K562 (cell line): ENCODE measurements around the gene AGAP3. TPM values are rescaled to one million over a fixed set of nuclear protein-coding genes. Genes with fewer than 3 reads are reported as not detected.

ENCODE experiments used
- ATAC-seq: fragments of 200-7000 bp; cut with Tn5 transposase; 3 replicates; pipeline ENCODE4 v1.9.1; 2020; ENCODE audit warnings: moderate library complexity
- BruUV-seq: library from RNA; stranded (reverse); fragments of 400-500 nt; replicated peaks from 2 replicates; lab custom pipeline; 2021; lab: Mats Ljungman, UMichigan
- CTCF ChIA-PET: fragments of 300-600 bp; formaldehyde crosslinking; extraction: SDS; loops from one replicate; lab custom pipeline; 2021; ENCODE audit warnings: low intra/inter-chr PET ratio; lab: Yijun Ruan, JAX
- POLR2A ChIA-PET: fragments of 300-600, 350-650 bp; sonication (Branson Sonifier 250); formaldehyde crosslinking; extraction: SDS; loops from one replicate; lab custom pipeline; 2021; ENCODE audit warnings: antibody characterized with exemption, inconsistent platforms; lab: Yijun Ruan, JAX
- DNase-seq, 4 experiments: peaks; one replicate each; pipeline versions ENCODE4 v3.0.0 to v3.0.0-alpha.2; 2011 to 2018; ENCODE audit warnings: low spot score in 3 of 4, mixed read lengths in 3 of 4; ENCODE audit errors: extremely low read depth in 1 of 4
- FAIRE-seq: peaks from 2 replicates; lab custom pipeline; 2011; peaks lifted over from hg19 to GRCh38; lab: Jason Lieb, UNC
- H2AFZ ChIP-seq: 2 replicates; pipeline ENCODE4 v1.6.0; 2011; ENCODE audit warnings: low read depth, low read length, control low read depth, inconsistent platforms
- H3K27ac ChIP-seq: fragments of 200-600 bp; 3 replicates; pipeline ENCODE4 v1.8.0; 2011; ENCODE audit warnings: low read depth, mild to moderate bottlenecking, control low read depth, inconsistent platforms, low read length, moderate library complexity, mixed read lengths; ENCODE audit errors: extremely low read depth
- H3K27me3 ChIP-seq, 2 experiments: fragments of 300-600 bp in 1 of 2; 2 replicates in 1 of 2; 3 replicates in 1 of 2; pipeline versions ENCODE4 v1.6.0 to v1.8.0; 2011; ENCODE audit warnings: inconsistent platforms in 2 of 2, low read length in 2 of 2, mild to moderate bottlenecking in 1 of 2, mixed read lengths in 1 of 2, moderate library complexity in 1 of 2; ENCODE audit not compliant: control insufficient read depth in 2 of 2, insufficient read depth in 2 of 2
- H3K36me3 ChIP-seq: fragments of 300-600 bp; 3 replicates; pipeline ENCODE4 v1.8.0; 2011; ENCODE audit warnings: mild to moderate bottlenecking, low read length, inconsistent platforms; ENCODE audit not compliant: control insufficient read depth, insufficient read depth
- H3K4me1 ChIP-seq, 2 experiments: fragments of 200-600 bp in 1 of 2; replicated peaks in 1 of 2; 2 replicates in 1 of 2; 3 replicates in 1 of 2; pipeline versions ENCODE4 v1.5.1 to v1.8.0; 2011; ENCODE audit warnings: inconsistent platforms in 2 of 2, low read length in 2 of 2, mild to moderate bottlenecking in 1 of 2, mixed read lengths in 1 of 2, moderate library complexity in 1 of 2; ENCODE audit not compliant: control insufficient read depth in 2 of 2, insufficient read depth in 2 of 2
- H3K4me2 ChIP-seq: 2 replicates; pipeline ENCODE4 v1.6.1; 2011; ENCODE audit warnings: low read length, control low read depth, inconsistent platforms, mixed read lengths; ENCODE audit not compliant: insufficient read depth
- H3K4me3 ChIP-seq: fragments of 200-600 bp; sonication (generic), shearing (Covaris generic); 2 replicates; pipeline ENCODE4 v1.5.1; 2016; ENCODE audit warnings: control low read depth, inconsistent platforms
- H3K79me2 ChIP-seq: fragments of 200-600 bp; 3 replicates; pipeline ENCODE4 v1.8.0; 2011; ENCODE audit warnings: low read length, inconsistent platforms; ENCODE audit not compliant: control insufficient read depth, insufficient read depth
- H3K9ac ChIP-seq, 2 experiments: 2 replicates each; pipeline versions ENCODE4 v1.6.0 to v1.6.1; 2011; ENCODE audit warnings: low read depth in 2 of 2, low read length in 2 of 2, control low read depth in 1 of 2, inconsistent platforms in 1 of 2, mild to moderate bottlenecking in 1 of 2, mixed read lengths in 1 of 2; ENCODE audit not compliant: insufficient read depth in 1 of 2
- H3K9me1 ChIP-seq: one replicate; pipeline ENCODE4 v1.6.0; 2011; ENCODE audit warnings: inconsistent platforms, mild to moderate bottlenecking, low read length, moderate library complexity; ENCODE audit not compliant: control insufficient read depth, insufficient read depth
- H3K9me3 ChIP-seq: replicated peaks from 2 replicates; pipeline ENCODE4 v1.5.1; 2011; ENCODE audit warnings: low read depth, low read length, inconsistent platforms; ENCODE audit not compliant: control insufficient read depth, insufficient read depth
- H4K20me1 ChIP-seq: replicated peaks from 2 replicates; pipeline ENCODE4 v1.6.1; 2011; ENCODE audit warnings: low read length, inconsistent platforms, mixed read lengths; ENCODE audit not compliant: control insufficient read depth, insufficient read depth
- HDAC1 ChIP-seq, 2 experiments: fragments of 450-650 bp; IDR thresholded peaks; 2 replicates each; pipeline ENCODE4 v1.6.1; 2016 to 2017; ENCODE audit warnings: inconsistent platforms in 1 of 2, mild to moderate bottlenecking in 1 of 2, moderate library complexity in 1 of 2
- NR2C2 ChIP-seq, 2 experiments: fragments of 200-800 bp in 1 of 2; sonication (Bioruptor generic) in 1 of 2; sonication (generic) in 1 of 2; formaldehyde crosslinking in 1 of 2; IDR thresholded peaks; 2 replicates each; pipeline versions ENCODE4 v1.6.1 to v1.8.0; 2016 to 2022; ENCODE audit warnings: mild to moderate bottlenecking in 1 of 2, missing compliant biosample characterization in 1 of 2, missing genetic modification characterization in 1 of 2, missing genetic modification reagents in 1 of 2
- RAD51 ChIP-seq: fragments of 450-650 bp; IDR thresholded peaks from 2 replicates; pipeline ENCODE4 v1.7.1; 2016; ENCODE audit warnings: low read depth, mild to moderate bottlenecking, borderline replicate concordance
- TFE3 ChIP-seq: fragments of 450-650 bp; formaldehyde crosslinking; IDR thresholded peaks from 2 replicates; pipeline ENCODE4 v1.4.0; 2020; ENCODE audit warnings: mild to moderate bottlenecking, mixed read lengths
- TSHZ1 ChIP-seq: fragments of 250-450 bp; sonication (Bioruptor Pico); IDR thresholded peaks from 2 replicates; pipeline ENCODE4 v1.4.0; 2020; ENCODE audit warnings: mild to moderate bottlenecking, moderate library complexity
- WGBS: fragments of 100-300 bp; shearing (Covaris generic); methylation state at CpG from one replicate; pipeline ENCODE4 v1.1.6; 2016; ENCODE audit warnings: low coverage, mixed read lengths; ENCODE audit not compliant: insufficient coverage; ENCODE audit errors: missing lambda C conversion rate; 5-methylcytosine and 5-hydroxymethylcytosine counted together
- in situ Hi-C: fragments of 300-500 bp; cut with MboI; formaldehyde crosslinking; loops from 4 replicates; pipeline ENCODE4 v1.15.0; 2018; ENCODE audit warnings: inconsistent platforms, mixed read lengths
- intact Hi-C: fragments of 100-400 bp; cut with micrococcal nuclease; formaldehyde crosslinking; loops from 2 replicates; pipeline ENCODE4 v1.14.2; 2022
- polyA plus RNA-seq, 8 experiments: library from polyadenylated mRNA; depleted of rRNA in 4 of 8; stranded (reverse) in 5 of 8; unstranded in 3 of 8; fragments of >200 nt; fragmentation: Nextera tagmentation in 2 of 8; fragmentation: Illumina TruSeq in 1 of 8; extraction: Ambion mirVana in 2 of 8; extraction: Trizol in 1 of 8; gene quantifications; 2 replicates each; pipeline versions ENCODE4 v1.2.1 to v1.2.3, GENCODE V29; 2011 to 2014; ENCODE audit warnings: inconsistent platforms in 1 of 8, missing spikeins in 1 of 8
- total RNA-seq, 7 experiments: library from RNA; depleted of rRNA in 6 of 7; stranded (reverse); fragments of >200 nt in 6 of 7; fragmentation: Illumina TruSeq in 2 of 7; extraction: Trizol in 2 of 7; gene quantifications; 2 replicates each; pipeline versions ENCODE4 v1.2.1 to v1.2.3, GENCODE V29; 2011 to 2021; ENCODE audit warnings: low replicate concordance in 1 of 7

Gene AGAP3
- total and polyA plus RNA-seq, 9 of the 15 experiments (the other 6 are each of a cell fraction or from before 2014, with no cell fraction given) = 3.4 to 208 (median 62.2) TPM

GRCh38 chr7:151161757-151162156 is 75.5 kb downstream of the AGAP3 start:
- Histone ChIP-seq H4K20me1 (no peaks in the 10 kb centered on the region), H3K9me3 (no peaks in the 10 kb centered on the region), H3K27me3 (peaks cover 46 to 70% of the 10 kb centered on the region in 2 experiments), H3K4me3 (no peak overlapping the region), H3K27ac (no peak overlapping the region), H3K79me2 (no peaks in the 10 kb centered on the region), H3K9ac (no peak overlapping the region), H3K36me3 (no peaks in the 10 kb centered on the region), H2AFZ (no peak overlapping the region), H3K4me1 (peaks cover 0 to under 1% of the 10 kb centered on the region in 2 experiments; a peak in 1 of 5 replicates), H3K4me2 (no peak overlapping the region), H3K9me1 (no peaks in the 10 kb centered on the region)
- BruUV-seq = no TSS peak
- in situ Hi-C loops = no loop called here
- ATAC-seq = no peak
- ChIA-PET CTCF (no interaction called here), POLR2A (interaction anchor here (0.9 to 1.4 kb wide), 2 partner anchors 10 to 14 kb away, joined by 3 to 8 read pairs; no protein-coding TSS in a partner anchor)
- FAIRE-seq = no peak
- TF ChIP-seq RAD51 (peak; percentile 43; the same call in 1 of the 2 replicates), TFE3 (CRISPR knock-in tag) (peak; percentile 90), HDAC1 (IDR thresholded peaks at IDR 0.05) (no peak), TSHZ1 (CRISPR knock-in tag) (no peak), NR2C2 (CRISPR knock-in tag; IDR thresholded peaks at IDR 0.05) (no peak), NR2C2 (tag; IDR thresholded peaks at IDR 0.05) (no peak)
- intact Hi-C loops = loop anchor here (10.0 kb wide), 1 partner anchor 277 kb away; no protein-coding TSS in a partner anchor
- 0% methylated on average over 1 of the region's 1 CpG for WGBS
- DNase-seq = no peak
